GM15510 (cell line): ENCODE data around the gene SLC30A7.

Experiments used
- POLR2A ChIP-seq: IDR thresholded peaks from 3 replicates; pipeline ENCODE4 v1.6.1; 2011; ENCODE audit warnings: borderline replicate concordance; ENCODE audit not compliant: insufficient read length; ENCODE audit errors: extremely low read depth

The SLC30A7 gene

GRCh38 chr1:100876291-100876690 is 19.6 kb upstream of the SLC30A7 start:
- TF ChIP-seq POLR2A = no peak

- no peak for TF ChIP-seq POLR2A
These were observed 16.5 kb upstream of the SLC30A7 start for GRCh38 chr1:100879422-100879821.

- no peak for TF ChIP-seq POLR2A
These were observed 14.2 kb upstream of the SLC30A7 start for GRCh38 chr1:100881687-100882086.

GRCh38 chr1:100882698-100883097 is 13.2 kb upstream of the SLC30A7 start:
- no peak for TF ChIP-seq POLR2A

GRCh38 chr1:100883963-100884362 is 11.9 kb upstream of the SLC30A7 start:
- no peak for TF ChIP-seq POLR2A

GRCh38 chr1:100891380-100891779 is 4.5 kb upstream of the SLC30A7 start:
- no peak for TF ChIP-seq POLR2A

GRCh38 chr1:100892554-100892953 is 3.3 kb upstream of the SLC30A7 start:
- no peak for TF ChIP-seq POLR2A

- TF ChIP-seq POLR2A = no peak
These were observed 2.2 kb upstream of the SLC30A7 start for GRCh38 chr1:100893718-100894117.

- peak; percentile 41 for TF ChIP-seq POLR2A
These were observed 1.0 kb upstream of the SLC30A7 start, which contains the start of gene EXTL2 for GRCh38 chr1:100894603-100895539. Gene EXTL2, minus strand, starts transcription at chr1:100894842. Its CDS starts 6,085 bp downstream, at chr1:100888757.

GRCh38 chr1:100896481-100896982 is 642 bp downstream of the SLC30A7 start:
- peak; percentile 48 for TF ChIP-seq POLR2A

GRCh38 chr1:100902365-100902764 is 6.5 kb downstream of the SLC30A7 start:
- no peak for TF ChIP-seq POLR2A

GRCh38 chr1:100903777-100904176 is 7.9 kb downstream of the SLC30A7 start:
- TF ChIP-seq POLR2A = no peak

GRCh38 chr1:100904528-100904927 is 8.6 kb downstream of the SLC30A7 start:
- no peak for TF ChIP-seq POLR2A

- no peak for TF ChIP-seq POLR2A
These were observed 9.3 kb downstream of the SLC30A7 start for GRCh38 chr1:100905181-100905580.

GRCh38 chr1:100907887-100908286 is 12.0 kb downstream of the SLC30A7 start:
- TF ChIP-seq POLR2A = no peak

- TF ChIP-seq POLR2A = no peak
These were observed 13.1 kb downstream of the SLC30A7 start for GRCh38 chr1:100909018-100909417.
